ENCODE measurements around the gene DONSON.
A peak's percentile ranks its signal among the peaks of the same experiment; 100 is the strongest.

Gene DONSON

DNA sequence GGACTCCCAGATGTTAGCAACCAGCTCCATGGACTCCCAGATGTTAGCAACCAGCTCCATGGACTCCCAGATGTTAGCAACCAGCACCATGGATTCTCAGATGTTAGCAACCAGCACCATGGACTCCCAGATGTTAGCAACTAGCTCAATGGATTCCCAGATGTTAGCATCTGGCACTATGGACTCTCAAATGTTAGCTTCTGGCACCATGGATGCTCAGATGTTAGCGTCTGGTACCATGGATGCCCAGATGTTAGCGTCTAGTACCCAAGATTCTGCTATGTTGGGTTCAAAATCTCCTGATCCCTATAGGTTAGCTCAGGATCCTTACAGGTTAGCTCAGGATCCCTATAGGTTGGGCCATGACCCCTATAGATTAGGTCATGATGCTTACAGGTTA is 36.8 kb downstream of the DONSON start:
- peaks cover 96% of the 10 kb centered on the region for H3K36me3 ChIP-seq (ENCODE audit: insufficient read depth, low read length)
- no peak for ATAC-seq (ENCODE audit: insufficient read depth, low read depth)
- peak overlapping the region; percentile 28; the same call in 1 of the 2 replicates for H3K4me2 ChIP-seq (ENCODE audit: insufficient read depth, low read length)
- H3K9me3 ChIP-seq (ENCODE audit: insufficient read depth, low read length, severe bottlenecking), result no peaks in the 10 kb centered on the region
- no peak overlapping the region for H3K9ac ChIP-seq (ENCODE audit: low read depth, low read length)
- no peak overlapping the region for H2AFZ ChIP-seq (ENCODE audit: low read depth, low read length)
- H3K27ac ChIP-seq (ENCODE audit: low read length), result no peak overlapping the region
- H3K4me3 ChIP-seq (ENCODE audit: low read depth in 1 of 2, low read length in 2 of 2), result no peak overlapping the region
- no peaks in the 10 kb centered on the region for H3K27me3 ChIP-seq (ENCODE audit: insufficient read depth, low read length, poor library complexity)
- peaks cover 98% of the 10 kb centered on the region for H3K79me2 ChIP-seq (ENCODE audit: insufficient read depth, low read length)
- H4K20me1 ChIP-seq (ENCODE audit: insufficient read depth, low read length), result peaks cover 77% of the 10 kb centered on the region
- no peak for TF ChIP-seq EZH2 (IDR thresholded peaks at IDR 0.05; ENCODE audit: borderline replicate concordance, low read depth, low read length, severe bottlenecking)
- TF ChIP-seq, protein P1, sequence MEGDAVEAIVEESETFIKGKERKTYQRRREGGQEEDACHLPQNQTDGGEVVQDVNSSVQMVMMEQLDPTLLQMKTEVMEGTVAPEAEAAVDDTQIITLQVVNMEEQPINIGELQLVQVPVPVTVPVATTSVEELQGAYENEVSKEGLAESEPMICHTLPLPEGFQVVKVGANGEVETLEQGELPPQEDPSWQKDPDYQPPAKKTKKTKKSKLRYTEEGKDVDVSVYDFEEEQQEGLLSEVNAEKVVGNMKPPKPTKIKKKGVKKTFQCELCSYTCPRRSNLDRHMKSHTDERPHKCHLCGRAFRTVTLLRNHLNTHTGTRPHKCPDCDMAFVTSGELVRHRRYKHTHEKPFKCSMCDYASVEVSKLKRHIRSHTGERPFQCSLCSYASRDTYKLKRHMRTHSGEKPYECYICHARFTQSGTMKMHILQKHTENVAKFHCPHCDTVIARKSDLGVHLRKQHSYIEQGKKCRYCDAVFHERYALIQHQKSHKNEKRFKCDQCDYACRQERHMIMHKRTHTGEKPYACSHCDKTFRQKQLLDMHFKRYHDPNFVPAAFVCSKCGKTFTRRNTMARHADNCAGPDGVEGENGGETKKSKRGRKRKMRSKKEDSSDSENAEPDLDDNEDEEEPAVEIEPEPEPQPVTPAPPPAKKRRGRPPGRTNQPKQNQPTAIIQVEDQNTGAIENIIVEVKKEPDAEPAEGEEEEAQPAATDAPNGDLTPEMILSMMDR (IDR thresholded peaks at IDR 0.05; ENCODE audit: borderline replicate concordance, extremely low read depth, low read length, poor library complexity, severe bottlenecking), result no peak
- H3K4me1 ChIP-seq (ENCODE audit: insufficient read depth, low read length), result peaks cover 46% of the 10 kb centered on the region
- DNase-seq, result no peak

DNA sequence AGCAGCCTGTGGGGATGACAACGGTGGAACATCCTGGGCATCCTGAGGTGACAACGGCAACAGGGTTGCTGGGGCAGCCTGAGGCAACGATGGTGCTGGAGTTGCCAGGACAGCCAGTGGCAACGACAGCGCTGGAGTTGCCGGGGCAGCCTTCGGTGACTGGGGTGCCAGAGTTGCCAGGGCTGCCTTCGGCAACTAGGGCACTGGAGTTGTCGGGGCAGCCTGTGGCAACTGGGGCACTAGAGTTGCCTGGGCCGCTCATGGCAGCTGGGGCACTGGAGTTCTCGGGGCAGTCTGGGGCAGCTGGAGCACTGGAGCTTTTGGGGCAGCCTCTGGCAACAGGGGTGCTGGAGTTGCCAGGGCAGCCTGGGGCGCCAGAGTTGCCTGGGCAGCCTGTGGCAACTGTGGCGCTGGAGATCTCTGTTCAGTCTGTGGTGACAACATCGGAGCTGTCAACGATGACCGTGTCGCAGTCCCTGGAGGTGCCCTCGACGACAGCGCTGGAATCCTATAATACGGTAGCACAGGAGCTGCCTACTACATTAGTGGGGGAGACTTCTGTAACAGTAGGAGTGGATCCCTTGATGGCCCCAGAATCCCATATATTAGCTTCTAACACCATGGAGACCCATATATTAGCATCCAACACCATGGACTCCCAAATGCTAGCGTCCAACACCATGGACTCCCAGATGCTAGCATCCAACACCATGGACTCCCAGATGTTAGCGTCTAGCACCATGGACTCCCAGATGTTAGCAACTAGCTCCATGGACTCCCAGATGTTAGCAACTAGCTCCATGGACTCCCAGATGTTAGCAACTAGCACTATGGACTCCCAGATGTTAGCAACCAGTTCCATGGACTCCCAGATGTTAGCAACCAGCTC is 37.5 kb downstream of the DONSON start:
- H3K9ac ChIP-seq (ENCODE audit: low read depth, low read length), result no peak overlapping the region
- H3K4me1 ChIP-seq (ENCODE audit: insufficient read depth, low read length), result peaks cover 49% of the 10 kb centered on the region
- no peak overlapping the region for H2AFZ ChIP-seq (ENCODE audit: low read depth, low read length)
- TF ChIP-seq EZH2 (IDR thresholded peaks at IDR 0.05; ENCODE audit: borderline replicate concordance, low read depth, low read length, severe bottlenecking), result no peak
- TF ChIP-seq, protein P1 (IDR thresholded peaks at IDR 0.05; ENCODE audit: borderline replicate concordance, extremely low read depth, low read length, poor library complexity, severe bottlenecking), result no peak
- no peak overlapping the region for H3K27ac ChIP-seq (ENCODE audit: low read length)
- no peak overlapping the region for H3K4me3 ChIP-seq (ENCODE audit: low read depth in 1 of 2, low read length in 2 of 2)
- no peaks in the 10 kb centered on the region for H3K9me3 ChIP-seq (ENCODE audit: insufficient read depth, low read length, severe bottlenecking)
- peaks cover 99% of the 10 kb centered on the region for H3K79me2 ChIP-seq (ENCODE audit: insufficient read depth, low read length)
- H4K20me1 ChIP-seq (ENCODE audit: insufficient read depth, low read length), result peaks cover 75% of the 10 kb centered on the region
- H3K27me3 ChIP-seq (ENCODE audit: insufficient read depth, low read length, poor library complexity), result no peaks in the 10 kb centered on the region
- ATAC-seq (ENCODE audit: insufficient read depth, low read depth) (no peak; the same call in 2 of the 3 replicates), DNase-seq (no peak)
- H3K36me3 ChIP-seq (ENCODE audit: insufficient read depth, low read length), result peaks cover 97% of the 10 kb centered on the region
- peak overlapping the region; percentile 28; the same call in 1 of the 2 replicates for H3K4me2 ChIP-seq (ENCODE audit: insufficient read depth, low read length)

DNA sequence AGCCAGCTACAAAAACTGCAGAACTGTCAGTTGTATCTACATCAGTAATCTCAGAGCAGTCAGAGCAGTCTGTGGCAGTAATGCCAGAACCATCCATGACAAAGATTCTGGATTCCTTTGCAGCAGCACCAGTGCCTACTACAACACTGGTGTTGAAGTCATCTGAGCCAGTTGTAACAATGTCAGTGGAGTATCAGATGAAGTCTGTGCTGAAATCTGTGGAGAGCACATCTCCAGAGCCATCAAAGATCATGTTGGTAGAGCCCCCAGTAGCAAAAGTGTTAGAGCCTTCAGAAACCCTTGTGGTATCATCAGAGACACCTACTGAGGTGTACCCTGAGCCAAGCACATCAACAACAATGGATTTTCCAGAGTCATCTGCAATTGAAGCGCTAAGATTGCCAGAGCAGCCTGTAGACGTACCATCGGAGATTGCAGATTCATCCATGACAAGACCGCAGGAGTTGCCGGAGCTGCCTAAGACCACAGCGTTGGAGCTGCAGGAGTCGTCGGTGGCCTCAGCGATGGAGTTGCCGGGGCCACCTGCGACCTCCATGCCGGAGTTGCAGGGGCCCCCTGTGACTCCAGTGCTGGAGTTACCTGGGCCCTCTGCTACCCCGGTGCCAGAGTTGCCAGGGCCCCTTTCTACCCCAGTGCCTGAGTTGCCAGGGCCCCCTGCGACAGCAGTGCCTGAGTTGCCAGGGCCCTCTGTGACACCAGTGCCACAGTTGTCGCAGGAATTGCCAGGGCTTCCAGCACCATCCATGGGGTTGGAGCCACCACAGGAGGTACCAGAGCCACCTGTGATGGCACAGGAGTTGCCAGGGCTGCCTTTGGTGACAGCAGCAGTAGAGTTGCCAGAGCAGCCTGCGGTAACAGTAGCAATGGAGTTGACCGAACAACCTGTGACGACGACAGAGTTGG is 38.4 kb downstream of the DONSON start:
- no peak for DNase-seq
- Histone ChIP-seq H4K20me1 (ENCODE audit: insufficient read depth, low read length) (peaks cover 78% of the 10 kb centered on the region), H3K4me2 (ENCODE audit: insufficient read depth, low read length) (no peak overlapping the region), H3K9ac (ENCODE audit: low read depth, low read length) (no peak overlapping the region), H3K27ac (ENCODE audit: low read length) (no peak overlapping the region), H3K79me2 (ENCODE audit: insufficient read depth, low read length) (peaks cover 99% of the 10 kb centered on the region), H3K4me3 (ENCODE audit: low read depth in 1 of 2, low read length in 2 of 2) (no peak overlapping the region), H2AFZ (ENCODE audit: low read depth, low read length) (no peak overlapping the region), H3K4me1 (ENCODE audit: insufficient read depth, low read length) (peaks cover 58% of the 10 kb centered on the region), H3K27me3 (ENCODE audit: insufficient read depth, low read length, poor library complexity) (no peaks in the 10 kb centered on the region), H3K9me3 (ENCODE audit: insufficient read depth, low read length, severe bottlenecking) (no peaks in the 10 kb centered on the region), H3K36me3 (ENCODE audit: insufficient read depth, low read length) (peaks cover 94% of the 10 kb centered on the region)
- ATAC-seq (ENCODE audit: insufficient read depth, low read depth), result no peak
- TF ChIP-seq, protein P1 (IDR thresholded peaks at IDR 0.05; ENCODE audit: borderline replicate concordance, extremely low read depth, low read length, poor library complexity, severe bottlenecking), result no peak
- TF ChIP-seq EZH2 (IDR thresholded peaks at IDR 0.05; ENCODE audit: borderline replicate concordance, low read depth, low read length, severe bottlenecking), result no peak

Data from DND-41 (cell line).